ENCODE measurements around the gene DOLPP1. TPM values are rescaled to one million over a fixed set of nuclear protein-coding genes. Genes with fewer than 3 reads are reported as not detected.

Gene DOLPP1
- total and polyA plus RNA-seq, 2 of the 8 experiments (the other 6 are each of a cell fraction or from before 2014, with no cell fraction given) = 36.0 to 45.3 TPM

DNA sequence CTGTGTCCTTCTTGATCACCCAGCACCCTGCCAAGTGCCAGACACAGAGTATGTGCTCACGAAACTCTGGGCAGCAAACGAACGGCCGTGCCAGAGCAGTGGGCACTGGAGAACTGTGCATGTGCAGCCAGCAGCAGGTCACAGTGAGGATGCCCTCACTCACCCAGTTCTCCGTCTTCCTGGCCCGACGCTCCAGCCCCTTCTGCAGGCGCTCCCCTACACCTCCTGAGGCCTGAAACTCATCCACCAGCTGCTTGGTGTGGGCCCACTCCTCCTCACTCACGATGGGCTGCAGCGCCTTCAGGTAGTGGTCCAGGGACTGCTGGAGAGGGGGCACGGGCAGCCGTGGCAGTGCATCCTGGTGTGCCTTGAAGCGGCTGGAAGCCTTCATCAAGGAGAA lies 26.7 kb downstream of the DOLPP1 start (continued):
- TF ChIP-seq RAD21 (IDR thresholded peaks at IDR 0.05 in 1 of 2, conservative IDR thresholded peaks at IDR 0.05 in 1 of 2; ENCODE audit: low read depth in 2 of 2, low read length in 2 of 2) = no peak
- no peak for TF ChIP-seq CREB1 (IDR thresholded peaks at IDR 0.05)
- no peak for TF ChIP-seq HDAC6 (IDR thresholded peaks at IDR 0.05; ENCODE audit: low read depth, low read length)
- no peak for TF ChIP-seq ZNF274 (IDR thresholded peaks at IDR 0.05; ENCODE audit: borderline replicate concordance, extremely low read depth, low read length)
- no peak for TF ChIP-seq EGR1 (IDR thresholded peaks at IDR 0.05; ENCODE audit: borderline replicate concordance, low read depth, low read length)
- TF ChIP-seq, protein P1, sequence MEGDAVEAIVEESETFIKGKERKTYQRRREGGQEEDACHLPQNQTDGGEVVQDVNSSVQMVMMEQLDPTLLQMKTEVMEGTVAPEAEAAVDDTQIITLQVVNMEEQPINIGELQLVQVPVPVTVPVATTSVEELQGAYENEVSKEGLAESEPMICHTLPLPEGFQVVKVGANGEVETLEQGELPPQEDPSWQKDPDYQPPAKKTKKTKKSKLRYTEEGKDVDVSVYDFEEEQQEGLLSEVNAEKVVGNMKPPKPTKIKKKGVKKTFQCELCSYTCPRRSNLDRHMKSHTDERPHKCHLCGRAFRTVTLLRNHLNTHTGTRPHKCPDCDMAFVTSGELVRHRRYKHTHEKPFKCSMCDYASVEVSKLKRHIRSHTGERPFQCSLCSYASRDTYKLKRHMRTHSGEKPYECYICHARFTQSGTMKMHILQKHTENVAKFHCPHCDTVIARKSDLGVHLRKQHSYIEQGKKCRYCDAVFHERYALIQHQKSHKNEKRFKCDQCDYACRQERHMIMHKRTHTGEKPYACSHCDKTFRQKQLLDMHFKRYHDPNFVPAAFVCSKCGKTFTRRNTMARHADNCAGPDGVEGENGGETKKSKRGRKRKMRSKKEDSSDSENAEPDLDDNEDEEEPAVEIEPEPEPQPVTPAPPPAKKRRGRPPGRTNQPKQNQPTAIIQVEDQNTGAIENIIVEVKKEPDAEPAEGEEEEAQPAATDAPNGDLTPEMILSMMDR (IDR thresholded peaks at IDR 0.05; ENCODE audit: control extremely low read depth in 1 of 3, insufficient read depth in 1 of 3, low read depth in 1 of 3, low read length in 3 of 3) = no peak

All from H1 (cell line).